Activated naive CD4-positive, alpha-beta T cell treated with anti-CD3 and anti-CD28 coated beads for 36 hours (primary cell): Measurements from ENCODE around the gene NPIPB4. TPM values are rescaled to one million over a fixed set of nuclear protein-coding genes. Genes with fewer than 3 reads are reported as not detected.
"Not testable (repeated sequence)": the region's sequence is repeated elsewhere in the genome, so short reads cannot be mapped to it uniquely, and the experiment has no call there.

Source experiments
- CTCF ChIA-PET: fragments of 350-600 bp; sonication (Branson Sonifier 250); formaldehyde crosslinking; loops from one replicate; lab custom pipeline; 2021; ENCODE audit warnings: antibody characterized with exemption; lab: Charles Lee
- DNase-seq: peaks from one replicate; pipeline ENCODE4 v3.0.0-alpha.2; 2020
- H3K27ac Mint-ChIP-seq: one replicate; pipeline ENCODE4 v1.8.0; 2021; ENCODE audit warnings: mild to moderate bottlenecking, mixed read lengths
- H3K27me3 Mint-ChIP-seq: one replicate; pipeline ENCODE4 v1.8.0; 2021; ENCODE audit warnings: low read depth, mixed read lengths
- H3K36me3 Mint-ChIP-seq: one replicate; pipeline ENCODE4 v1.8.0; 2021; ENCODE audit warnings: low read depth, mixed read lengths
- H3K4me1 Mint-ChIP-seq: one replicate; pipeline ENCODE4 v1.8.0; 2021; ENCODE audit warnings: low read depth, mixed read lengths
- H3K4me3 Mint-ChIP-seq: one replicate; pipeline ENCODE4 v1.8.0; 2021; ENCODE audit warnings: mild to moderate bottlenecking, moderate library complexity, mixed read lengths
- H3K9me3 Mint-ChIP-seq: one replicate; pipeline ENCODE4 v1.8.0; 2021; ENCODE audit warnings: mixed read lengths
- intact Hi-C: fragments of 100-400 bp; cut with micrococcal nuclease; formaldehyde crosslinking; loops from one replicate; pipeline ENCODE4 v1.15.1; 2023
- total RNA-seq, 2 experiments: library from RNA; stranded (reverse); gene quantifications; one replicate each; pipeline ENCODE4 v1.2.3, GENCODE V29; 2021

The NPIPB4 gene
- total RNA-seq, 2 experiments from 2014 or later = 91.9 to 94.9 TPM

- DNase-seq = peak; percentile 78
- H3K4me3 Mint-ChIP-seq = peak overlapping the region; percentile 91
- CTCF ChIA-PET = interaction anchor here (1.3 kb wide), 1 partner anchor 113 kb away, joined by 4 read pairs; no protein-coding TSS in a partner anchor
- not testable (repeated sequence) for H3K9me3 Mint-ChIP-seq, H3K27me3 Mint-ChIP-seq, H3K36me3 Mint-ChIP-seq
- H3K27ac Mint-ChIP-seq = peak overlapping the region; percentile 98
- intact Hi-C loops = loop anchor here (2.0 to 5.0 kb wide), 3 partner anchors 133 to 372 kb away; partner anchors contain the start of genes METTL9 and UQCRC2
- peaks cover 21% of the 10 kb centered on the region for H3K4me1 Mint-ChIP-seq
These were observed 37.3 kb downstream of the NPIPB4 start for GRCh38 chr16:21820028-21820907.

GRCh38 chr16:21819617-21820016, 37.9 kb downstream of the NPIPB4 start:
- H3K4me3 Mint-ChIP-seq = peak overlapping the region; percentile 91
- H3K9me3 Mint-ChIP-seq, H3K36me3 Mint-ChIP-seq, H3K27me3 Mint-ChIP-seq, CTCF ChIA-PET, DNase-seq: not testable (repeated sequence)
- peaks cover 21% of the 10 kb centered on the region for H3K4me1 Mint-ChIP-seq
- peak overlapping the region; percentile 98 for H3K27ac Mint-ChIP-seq
- intact Hi-C loops = loop anchor here (2.0 to 5.0 kb wide), 4 partner anchors 118 to 373 kb away; partner anchors contain the start of genes METTL9 and UQCRC2

- H3K4me3 Mint-ChIP-seq, H3K27ac Mint-ChIP-seq, CTCF ChIA-PET, H3K36me3 Mint-ChIP-seq, H3K27me3 Mint-ChIP-seq, DNase-seq, H3K9me3 Mint-ChIP-seq: not testable (repeated sequence)
- intact Hi-C loops = loop anchor here (5.0 kb wide), 1 partner anchor 120 kb away; no protein-coding TSS in a partner anchor
- peaks cover 26% of the 10 kb centered on the region for H3K4me1 Mint-ChIP-seq
These were observed 40.5 kb downstream of the NPIPB4 start for GRCh38 chr16:21817012-21817411.

GRCh38 chr16:21815694-21816093, 41.9 kb downstream of the NPIPB4 start:
- intact Hi-C loops = loop anchor here (5.0 kb wide), 1 partner anchor 122 kb away; no protein-coding TSS in a partner anchor

GRCh38 chr16:21802375-21802663, 55.2 kb downstream of the NPIPB4 start:
- H3K27me3 Mint-ChIP-seq, DNase-seq, H3K4me1 Mint-ChIP-seq, H3K9me3 Mint-ChIP-seq, intact Hi-C loops, H3K4me3 Mint-ChIP-seq, H3K27ac Mint-ChIP-seq, H3K36me3 Mint-ChIP-seq: not testable (repeated sequence)
- CTCF ChIA-PET = interaction anchor here (0.6 kb wide), 2 partner anchors 149 to 227 kb away, joined by 3 read pairs; no protein-coding TSS in a partner anchor

More at GRCh38 chr16:21815694-21816093, 41.9 kb downstream of the NPIPB4 start:
- DNase-seq, H3K9me3 Mint-ChIP-seq, CTCF ChIA-PET, H3K27ac Mint-ChIP-seq, H3K27me3 Mint-ChIP-seq, H3K4me3 Mint-ChIP-seq: not testable (repeated sequence)
- H3K4me1 Mint-ChIP-seq = peaks cover 25% of the 10 kb centered on the region
- peaks cover 12% of the 10 kb centered on the region for H3K36me3 Mint-ChIP-seq

- H3K36me3 Mint-ChIP-seq, H3K9me3 Mint-ChIP-seq, H3K4me1 Mint-ChIP-seq, H3K4me3 Mint-ChIP-seq, H3K27ac Mint-ChIP-seq, intact Hi-C loops, H3K27me3 Mint-ChIP-seq: not testable (repeated sequence)
- CTCF ChIA-PET = interaction anchor here (0.6 kb wide), 2 partner anchors 149 to 226 kb away, joined by 3 read pairs; no protein-coding TSS in a partner anchor
- DNase-seq = peak; percentile 50
These were observed 55.8 kb downstream of the NPIPB4 start for GRCh38 chr16:21801538-21802374.

GRCh38 chr16:21798601-21799000, 59.0 kb downstream of the NPIPB4 start:
- H3K4me1 Mint-ChIP-seq, H3K36me3 Mint-ChIP-seq, H3K27me3 Mint-ChIP-seq, DNase-seq, H3K9me3 Mint-ChIP-seq, intact Hi-C loops, H3K4me3 Mint-ChIP-seq, CTCF ChIA-PET, H3K27ac Mint-ChIP-seq: not testable (repeated sequence)

- intact Hi-C loops, H3K9me3 Mint-ChIP-seq, H3K4me3 Mint-ChIP-seq, CTCF ChIA-PET, H3K36me3 Mint-ChIP-seq, DNase-seq, H3K27ac Mint-ChIP-seq, H3K27me3 Mint-ChIP-seq, H3K4me1 Mint-ChIP-seq: not testable (repeated sequence)
These were observed 64.2 kb downstream of the NPIPB4 start for GRCh38 chr16:21793310-21793709.

GRCh38 chr16:21790506-21790905, 67.0 kb downstream of the NPIPB4 start:
- intact Hi-C loops, H3K27me3 Mint-ChIP-seq, H3K9me3 Mint-ChIP-seq, CTCF ChIA-PET, H3K4me3 Mint-ChIP-seq, H3K27ac Mint-ChIP-seq, H3K36me3 Mint-ChIP-seq, H3K4me1 Mint-ChIP-seq, DNase-seq: not testable (repeated sequence)

Other genes with a start within 250 kb of the NPIPB4 start
- not detected for gene IGSF6, start 205.1 kb downstream of the NPIPB4 start, total RNA-seq
- gene OTOA, start 193.8 kb downstream of the NPIPB4 start, total RNA-seq = not detected
- 100 to 1,000 TPM; 356 to 378 TPM for gene UQCRC2, start 95.6 kb upstream of the NPIPB4 start, total RNA-seq
- gene PDZD9, start 143.4 kb upstream of the NPIPB4 start, total RNA-seq = not detected
- gene MOSMO, start 150.4 kb upstream of the NPIPB4 start, total RNA-seq = 1 to 10 TPM; 6.5 to 6.7 TPM
- not detected for gene VWA3A, start 234.8 kb upstream of the NPIPB4 start, total RNA-seq